IPS DF 4.7 (cell line): ENCODE measurements around the gene SH3BP5.
A peak's percentile ranks its signal among the peaks of the same experiment; 100 is the strongest.
"Not testable (repeated sequence)": the region's sequence is repeated elsewhere in the genome, so short reads cannot be mapped to it uniquely, and the experiment has no call there.

ENCODE experiments used
- DNase-seq: peaks from one replicate; pipeline ENCODE4 v3.0.0-alpha.2; 2013; ENCODE audit warnings: low spot score; ENCODE audit errors: extremely low read depth

SH3BP5 gene

DNA sequence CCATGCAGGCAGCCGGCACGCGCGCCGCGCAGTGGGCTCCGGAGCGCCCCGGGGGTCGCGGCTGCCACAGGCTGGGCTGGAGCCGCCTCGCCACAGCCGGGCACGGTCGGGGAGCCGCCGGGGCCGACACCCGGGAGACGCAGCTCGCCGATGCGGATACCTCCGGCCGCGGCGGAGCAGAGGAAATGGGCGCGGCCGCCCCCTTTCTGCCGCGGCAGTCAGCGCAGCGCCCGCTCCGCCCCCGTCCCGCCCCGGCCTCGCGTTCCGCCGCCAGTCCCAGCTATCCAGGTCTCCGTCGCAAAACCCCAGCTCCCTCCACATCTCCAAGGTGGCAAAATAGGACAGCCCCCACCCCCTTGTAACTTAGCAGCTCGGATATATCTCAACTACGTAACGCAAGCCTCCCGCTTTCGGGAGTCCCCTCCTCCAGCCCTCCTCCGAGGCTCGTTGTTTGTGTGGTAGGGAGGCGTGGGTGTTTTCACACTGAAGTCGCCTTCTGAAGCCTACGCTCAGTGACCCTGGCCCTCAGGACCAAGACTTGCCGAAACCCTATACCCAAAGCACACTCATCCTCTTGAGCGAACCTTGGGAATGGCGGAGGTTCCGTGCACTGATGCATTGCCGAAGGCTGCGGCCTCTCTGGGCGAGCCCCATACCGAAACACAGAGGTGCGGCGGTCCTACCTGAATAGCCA, at the start of gene SH3BP5:
TSS of gene SH3BP5 (minus strand) at position 182 of the 694 bp plus-strand sequence. CDS start at position 4, 178 bp downstream.
- DNase-seq = no peak

DNA sequence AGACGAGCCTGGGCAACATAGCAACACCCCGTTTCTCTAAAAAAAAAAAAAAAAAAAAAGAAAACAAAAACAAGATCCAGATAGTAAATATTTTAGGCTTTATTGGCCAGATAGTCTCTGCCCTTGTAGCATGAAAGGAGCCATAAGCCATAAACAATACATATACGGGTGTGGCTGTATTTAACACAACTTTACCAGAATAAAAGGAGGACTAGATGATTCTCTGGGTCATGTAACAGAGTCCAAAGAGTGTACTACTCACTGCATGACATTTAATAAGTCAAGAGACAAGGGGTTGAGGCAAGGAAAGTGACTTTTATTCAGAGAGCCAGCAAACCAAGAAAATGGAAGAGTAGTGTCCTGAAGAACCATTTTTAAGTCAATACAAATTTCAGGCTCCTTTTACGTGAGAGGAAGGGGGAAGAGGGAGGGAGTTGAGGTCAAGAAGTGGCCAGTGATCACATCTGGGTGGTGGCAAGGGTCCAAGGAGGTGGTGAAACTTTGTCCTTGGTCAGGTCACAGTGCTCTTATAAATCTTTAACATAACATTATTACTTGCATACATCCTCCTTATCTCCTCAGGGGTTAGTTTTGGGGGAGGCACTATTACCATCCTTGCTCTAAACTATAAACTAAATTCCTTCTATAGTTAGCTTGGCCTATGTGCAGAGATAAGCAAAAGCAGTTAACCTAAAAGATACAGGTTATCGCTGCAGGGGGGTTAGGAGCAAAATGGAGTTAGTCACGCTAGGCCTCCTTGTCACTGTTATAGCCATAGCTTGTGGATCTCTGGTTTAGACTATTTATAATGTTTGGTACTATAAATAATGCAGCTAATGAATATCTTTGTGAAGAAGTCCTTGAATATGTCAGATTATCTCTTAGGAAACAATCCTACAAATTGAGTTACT, 48.8 kb upstream of the SH3BP5 start:
- no peak for DNase-seq

GRCh38 chr3:15377961-15378791, 45.8 kb upstream of the SH3BP5 start:
- peak; percentile 83 for DNase-seq

GRCh38 chr3:15375461-15376000, 43.1 kb upstream of the SH3BP5 start:
- DNase-seq = no peak

DNA sequence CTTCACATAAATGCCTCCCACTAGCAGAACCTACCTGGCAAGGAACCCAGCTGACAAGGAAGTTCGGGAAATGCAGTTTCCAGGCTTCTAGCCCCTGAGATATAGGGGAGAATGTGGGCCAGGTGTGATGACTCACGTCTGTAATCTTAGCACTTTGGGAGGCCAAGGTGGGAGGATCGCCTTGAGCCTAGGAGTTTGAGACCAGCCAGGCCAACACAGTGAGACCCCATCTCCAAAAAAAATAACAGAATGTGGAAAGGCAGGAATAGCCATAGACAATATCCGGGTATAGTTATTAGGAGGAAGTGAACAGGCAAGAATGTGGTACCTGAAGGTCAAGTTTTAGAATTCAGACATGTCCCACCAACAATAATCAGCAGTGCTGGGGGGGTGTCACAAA, 40.5 kb upstream of the SH3BP5 start:
- no peak for DNase-seq

GRCh38 chr3:15368561-15369135, 36.3 kb upstream of the SH3BP5 start:
- DNase-seq = no peak

GRCh38 chr3:15367059-15367458, 34.7 kb upstream of the SH3BP5 start:
- DNase-seq = no peak

DNA sequence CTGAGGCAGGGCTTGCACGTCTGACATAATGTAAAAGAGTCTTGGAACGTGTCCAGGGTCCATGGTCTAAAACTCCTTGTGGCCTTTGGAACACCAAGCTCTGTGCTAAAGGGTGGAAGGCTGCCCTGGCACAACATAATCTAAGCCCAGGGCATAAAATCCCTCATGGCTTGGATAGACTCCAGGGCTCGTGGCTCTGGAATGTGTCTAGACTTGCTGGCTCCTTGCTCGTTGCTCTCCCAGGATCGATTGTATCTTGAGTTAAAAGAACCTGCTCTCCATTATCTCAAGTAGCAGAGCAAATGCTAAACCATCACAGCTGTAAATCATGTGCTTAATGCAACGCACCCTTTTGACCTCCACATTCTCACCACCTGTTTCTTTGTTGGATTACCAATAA, 31.7 kb upstream of the SH3BP5 start:
- not testable (repeated sequence) for DNase-seq

GRCh38 chr3:15361494-15362214, 29.3 kb upstream of the SH3BP5 start:
- DNase-seq = no peak

DNA sequence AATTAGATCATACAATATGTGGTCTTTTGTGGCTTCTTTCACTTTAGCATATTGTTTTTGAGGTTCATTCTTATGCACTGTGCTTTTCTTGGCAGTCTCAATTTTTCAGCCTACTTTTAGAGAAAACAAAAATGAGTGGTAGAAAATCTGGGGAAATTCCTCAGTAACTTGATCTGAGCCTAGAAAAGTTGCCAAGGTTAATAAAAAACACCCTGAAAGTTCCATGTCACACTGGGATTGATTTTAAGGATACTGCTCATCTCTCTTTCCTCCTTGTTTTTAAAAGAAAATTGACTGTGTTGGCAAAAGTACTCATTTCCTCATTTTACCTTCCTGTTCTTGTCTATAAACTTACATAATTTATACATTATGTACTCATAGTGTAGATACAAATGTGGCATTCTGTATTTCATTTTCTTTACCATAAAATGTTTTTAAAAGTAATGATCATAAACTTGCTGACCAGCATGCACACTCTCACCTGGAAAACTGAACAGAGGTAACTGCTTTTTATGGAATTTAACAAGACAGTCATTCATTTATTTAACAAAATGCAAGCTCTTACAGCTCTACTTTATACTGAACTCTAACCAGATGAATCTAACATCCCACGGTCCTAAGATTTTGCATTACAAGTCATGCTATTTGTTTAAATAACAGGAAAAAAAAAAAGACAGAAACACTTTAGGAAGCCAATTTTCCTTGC, 28.6 kb upstream of the SH3BP5 start:
- no peak for DNase-seq

- DNase-seq = no peak
Observed at GRCh38 chr3:15359677-15360397, 27.5 kb upstream of the SH3BP5 start.

- DNase-seq = not testable (repeated sequence)
Observed at GRCh38 chr3:15356651-15357061, 24.3 kb upstream of the SH3BP5 start.

DNA sequence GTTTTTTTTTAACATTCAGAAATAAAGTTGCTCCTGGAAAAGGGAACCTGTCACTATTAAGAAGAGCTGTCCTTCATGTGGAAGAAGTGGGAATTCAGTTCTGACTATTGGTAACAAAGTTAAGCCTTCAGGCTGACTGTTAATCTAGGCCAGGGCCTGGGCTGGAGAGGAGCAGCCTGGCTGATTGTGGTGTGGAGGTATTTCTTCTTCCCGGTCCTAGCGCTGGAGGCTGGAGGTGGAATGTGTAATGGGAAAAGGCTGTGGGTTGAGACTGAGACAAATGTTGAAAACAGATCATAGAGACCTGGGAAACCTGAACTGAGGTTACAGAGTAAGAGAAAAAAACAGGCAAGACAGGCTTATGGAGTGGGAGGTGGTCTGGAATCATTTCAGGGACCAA, 23.8 kb upstream of the SH3BP5 start:
- DNase-seq = no peak

GRCh38 chr3:15355086-15355485, 22.7 kb upstream of the SH3BP5 start:
- DNase-seq = no peak

GRCh38 chr3:15354485-15354884, 22.1 kb upstream of the SH3BP5 start:
- DNase-seq = no peak

DNA sequence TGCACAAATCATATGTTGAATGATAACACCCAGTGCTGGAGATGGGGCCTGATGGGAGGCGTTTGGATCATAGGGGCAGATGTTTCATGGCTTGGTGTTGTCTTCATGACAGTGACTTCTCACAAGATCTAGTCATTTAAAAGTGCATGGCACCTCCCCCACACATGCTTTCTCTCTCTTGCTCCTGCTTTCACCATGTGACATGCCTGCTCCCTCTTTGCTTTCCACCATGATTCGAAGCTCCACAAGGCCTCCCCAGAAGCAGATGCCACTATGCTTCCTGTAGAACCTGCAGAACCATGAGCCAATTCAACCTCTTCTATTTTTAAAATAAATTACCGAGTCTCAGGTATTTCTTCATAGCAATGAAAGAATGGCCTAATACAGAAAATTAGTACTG, 17.8 kb upstream of the SH3BP5 start:
- no peak for DNase-seq

DNA sequence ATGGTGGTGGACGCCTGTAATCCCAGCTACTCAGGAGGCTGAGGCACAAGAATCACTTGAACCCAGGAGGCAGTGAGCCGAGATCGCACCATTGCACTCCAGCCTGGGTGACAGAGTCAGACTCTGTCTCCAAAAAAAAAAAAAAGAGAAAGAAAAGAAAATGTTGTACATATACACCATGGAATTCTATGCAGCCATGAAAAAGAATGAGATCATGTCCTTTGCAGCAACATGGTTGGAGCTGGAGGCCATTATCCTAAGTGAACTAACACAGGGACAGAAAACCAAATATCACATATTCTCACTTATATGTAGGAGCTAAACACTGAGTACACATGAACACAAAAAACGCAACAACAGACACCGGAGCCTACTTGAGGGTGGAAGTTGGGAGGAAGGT, 17.1 kb upstream of the SH3BP5 start:
- DNase-seq = not testable (repeated sequence)

GRCh38 chr3:15348246-15348645, 15.9 kb upstream of the SH3BP5 start:
- no peak for DNase-seq

DNA sequence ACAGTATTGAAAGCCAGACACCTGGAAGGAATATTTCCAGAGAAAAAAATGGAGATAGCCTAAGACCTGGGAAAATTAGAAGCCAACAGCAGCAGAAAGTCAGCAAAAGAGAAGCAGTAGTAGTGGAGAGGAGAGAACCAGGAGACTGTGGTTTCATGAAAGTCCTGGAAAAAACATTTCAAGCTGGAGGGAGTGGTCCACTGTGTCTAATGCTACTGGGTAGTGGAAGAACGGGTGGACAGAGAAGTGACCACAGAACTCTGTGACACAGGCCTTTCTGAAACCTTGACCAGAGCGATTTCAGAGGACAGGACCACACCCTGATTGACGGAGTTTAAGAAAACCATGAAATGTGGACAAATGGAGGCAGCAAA, 15.3 kb upstream of the SH3BP5 start:
- DNase-seq = no peak
